IMR-90 (cell line): ENCODE results near the gene COX6A2. TPM values are rescaled to one million over a fixed set of nuclear protein-coding genes. Genes with fewer than 3 reads are reported as not detected.

Experiments
- ATAC-seq: fragments of 200-7000 bp; cut with Tn5 transposase; 2 replicates; pipeline ENCODE4 v1.9.1; 2020; ENCODE audit warnings: low read depth, mild to moderate bottlenecking, moderate library complexity
- BruUV-seq: library from RNA; stranded (reverse); fragments of 400-500 nt; replicated peaks from 2 replicates; lab custom pipeline; 2021; lab: Mats Ljungman, UMichigan
- CTCF ChIA-PET: fragments of 300-600 bp; formaldehyde crosslinking; extraction: SDS; loops from one replicate; lab custom pipeline; 2021; ENCODE audit warnings: antibody characterized with exemption; lab: Yijun Ruan, JAX
- POLR2A ChIA-PET: fragments of 300-600 bp; sonication (Branson Sonifier 250); formaldehyde crosslinking; loops from one replicate; lab custom pipeline; 2022; ENCODE audit warnings: antibody characterized with exemption; ENCODE audit not compliant: unreplicated experiment; lab: Charles Lee
- DNase-seq: peaks from one replicate; pipeline ENCODE4 v3.0.0; 2013
- H2AFZ ChIP-seq: replicated peaks from 2 replicates; pipeline ENCODE3; 2013; ENCODE audit warnings: low read length, mild to moderate bottlenecking; ENCODE audit not compliant: poor library complexity
- H2AK5ac ChIP-seq: 2 replicates; pipeline ENCODE4 v1.6.1; 2013; ENCODE audit warnings: low read depth, low read length, inconsistent platforms
- H2AK9ac ChIP-seq: replicated peaks from 2 replicates; pipeline ENCODE3; 2013; ENCODE audit warnings: mild to moderate bottlenecking, low read depth, low read length, moderate library complexity; ENCODE audit not compliant: poor library complexity
- H2BK120ac ChIP-seq: 2 replicates; pipeline ENCODE4 v1.6.1; 2013; ENCODE audit warnings: low read depth, low read length, inconsistent platforms
- H2BK15ac ChIP-seq: 3 replicates; pipeline ENCODE4 v1.6.1; 2013; ENCODE audit warnings: low read depth, low read length, inconsistent platforms
- H2BK20ac ChIP-seq: 2 replicates; pipeline ENCODE4 v1.6.1; 2013; ENCODE audit warnings: low read depth, mild to moderate bottlenecking, inconsistent platforms, low read length, moderate library complexity
- H2BK5ac ChIP-seq: 2 replicates; pipeline ENCODE4 v1.6.1; 2013; ENCODE audit warnings: mild to moderate bottlenecking, low read depth, low read length, inconsistent platforms; ENCODE audit not compliant: poor library complexity, severe bottlenecking
- H3K14ac ChIP-seq: replicated peaks from 2 replicates; pipeline ENCODE4 v1.6.1; 2013; ENCODE audit warnings: low read depth, low read length, inconsistent platforms
- H3K18ac ChIP-seq: 2 replicates; pipeline ENCODE4 v1.6.1; 2013; ENCODE audit warnings: low read depth, low read length, control low read depth
- H3K23ac ChIP-seq: 2 replicates; pipeline ENCODE4 v1.6.1; 2013; ENCODE audit warnings: low read depth, low read length, inconsistent platforms
- H3K27ac ChIP-seq: 2 replicates; pipeline ENCODE4 v1.5.1; 2013; ENCODE audit warnings: mild to moderate bottlenecking, control low read depth, low read length; ENCODE audit not compliant: insufficient read depth
- H3K27me3 ChIP-seq: 2 replicates; pipeline ENCODE4 v1.6.1; 2013; ENCODE audit warnings: low read length; ENCODE audit not compliant: control insufficient read depth, insufficient read depth
- H3K36me3 ChIP-seq: 2 replicates; pipeline ENCODE4 v1.6.1; 2013; ENCODE audit warnings: low read length, mixed read lengths; ENCODE audit not compliant: control insufficient read depth, insufficient read depth
- H3K4ac ChIP-seq: 2 replicates; pipeline ENCODE4 v1.6.1; 2013; ENCODE audit warnings: low read depth, low read length, inconsistent platforms
- H3K4me1 ChIP-seq: 2 replicates; pipeline ENCODE4 v1.6.1; 2013; ENCODE audit warnings: low read length, mixed read lengths; ENCODE audit not compliant: control insufficient read depth, insufficient read depth
- H3K4me2 ChIP-seq: 2 replicates; pipeline ENCODE4 v1.6.1; 2013; ENCODE audit warnings: low read depth, mild to moderate bottlenecking, control low read depth, low read length, moderate library complexity
- H3K4me3 ChIP-seq: 2 replicates; pipeline ENCODE4 v1.5.1; 2013; ENCODE audit warnings: low read depth, mild to moderate bottlenecking, control low read depth, low read length, moderate library complexity; ENCODE audit not compliant: insufficient read depth
- H3K56ac ChIP-seq: 2 replicates; pipeline ENCODE4 v1.6.1; 2013; ENCODE audit warnings: low read length, inconsistent platforms; ENCODE audit not compliant: insufficient read depth; ENCODE audit errors: extremely low read depth
- H3K79me1 ChIP-seq, 2 experiments: 2 replicates each; pipeline ENCODE4 v1.6.1; 2013; ENCODE audit warnings: low read length in 2 of 2, inconsistent platforms in 1 of 2, low read depth in 1 of 2
- H3K9ac ChIP-seq: 2 replicates; pipeline ENCODE4 v1.6.1; 2013; ENCODE audit warnings: low read depth, low read length, control low read depth
- H3K9me1 ChIP-seq: 2 replicates; pipeline ENCODE4 v1.6.1; 2013; ENCODE audit warnings: low read length, inconsistent platforms; ENCODE audit not compliant: insufficient read depth
- H3K9me3 ChIP-seq: 2 replicates; pipeline ENCODE4 v1.6.1; 2013; ENCODE audit warnings: low read length; ENCODE audit not compliant: control insufficient read depth, insufficient read depth
- H4K20me1 ChIP-seq: 2 replicates; pipeline ENCODE4 v1.6.1; 2013; ENCODE audit warnings: low read length, inconsistent platforms; ENCODE audit not compliant: insufficient read depth
- H4K5ac ChIP-seq: 2 replicates; pipeline ENCODE4 v1.6.1; 2013; ENCODE audit warnings: mild to moderate bottlenecking, low read depth, low read length, control low read depth
- H4K8ac ChIP-seq, 2 experiments: 2 replicates each; pipeline ENCODE4 v1.6.1; 2013; ENCODE audit warnings: low read depth in 2 of 2, low read length in 2 of 2, control low read depth in 1 of 2, inconsistent platforms in 1 of 2
- H4K91ac ChIP-seq: 2 replicates; pipeline ENCODE4 v1.6.1; 2013; ENCODE audit warnings: low read depth, low read length, inconsistent platforms; ENCODE audit not compliant: insufficient read depth
- BHLHE40 ChIP-seq: fragments of 150-350 bp; IDR thresholded peaks from 2 replicates; pipeline ENCODE4 v1.6.1; 2016; ENCODE audit warnings: mild to moderate bottlenecking, low read depth, low read length
- CHD1 ChIP-seq: IDR thresholded peaks from 2 replicates; pipeline ENCODE4 v1.6.1; 2012; ENCODE audit warnings: low read depth, low read length, improper control_type of control experiment
- MAZ ChIP-seq: IDR thresholded peaks from 2 replicates; pipeline ENCODE4 v1.6.1; 2012; ENCODE audit warnings: low read depth, mild to moderate bottlenecking, low read length, improper control_type of control experiment, moderate library complexity, borderline replicate concordance
- MXI1 ChIP-seq: IDR thresholded peaks from 2 replicates; pipeline ENCODE4 v1.6.1; 2012; ENCODE audit warnings: low read depth, mild to moderate bottlenecking, low read length, moderate library complexity, borderline replicate concordance
- NFE2L2 ChIP-seq: fragments of 150-350 bp; IDR thresholded peaks from 2 replicates; pipeline ENCODE4 v1.6.1; 2016; ENCODE audit warnings: low read depth, mild to moderate bottlenecking, low read length
- POLR2A ChIP-seq: IDR thresholded peaks from 2 replicates; pipeline ENCODE4 v1.6.1; 2012; ENCODE audit warnings: mild to moderate bottlenecking, low read depth, low read length
- RAD21 ChIP-seq: IDR thresholded peaks from 2 replicates; pipeline ENCODE4 v1.6.1; 2012; ENCODE audit warnings: low read length, improper control_type of control experiment
- RFX5 ChIP-seq: IDR thresholded peaks from 2 replicates; pipeline ENCODE4 v1.8.0; 2012; ENCODE audit warnings: low read depth, mild to moderate bottlenecking, low read length, moderate library complexity
- USF2 ChIP-seq: fragments of 150-350 bp; IDR thresholded peaks from 2 replicates; pipeline ENCODE4 v1.6.1; 2017; ENCODE audit warnings: mild to moderate bottlenecking, antibody characterized with exemption, low read length, low read depth
- WGBS, 2 experiments: methylation state at CpG; one replicate each; pipeline versions ENCODE4 v1.1.5 to v1.1.7; 2013; ENCODE audit warnings: missing lambda C conversion rate in 2 of 2; ENCODE audit not compliant: insufficient read length in 1 of 2; ENCODE audit errors: extremely low coverage in 2 of 2; 5-methylcytosine and 5-hydroxymethylcytosine counted together
- dilution Hi-C: fragments of 300-500 bp; cut with HindIII; formaldehyde crosslinking; loops from one replicate; pipeline ENCODE4 v1.14.3; 2018; ENCODE audit warnings: low sequenced_read_pairs; ENCODE audit not compliant: unreplicated experiment
- in situ Hi-C: fragments of 300-500 bp; cut with MboI; formaldehyde crosslinking; loops from 3 replicates; pipeline ENCODE4 v1.14.3; 2019; ENCODE audit warnings: low sequenced_read_pairs, inconsistent platforms, mixed read lengths
- intact Hi-C: fragments of 100-400 bp; cut with micrococcal nuclease; formaldehyde crosslinking; loops from 2 replicates; pipeline ENCODE4 v1.10.0; 2022
- polyA plus RNA-seq, 3 experiments: library from polyadenylated mRNA; depleted of rRNA; stranded (reverse); fragments of >200 nt; gene quantifications; 2 replicates each; pipeline ENCODE4 v1.2.3, GENCODE V29; 2012; ENCODE audit warnings: low replicate concordance in 1 of 3
- total RNA-seq: library from RNA; depleted of rRNA; stranded (reverse); fragments of >200 nt; gene quantifications from 2 replicates; pipeline ENCODE4 v1.2.3, GENCODE V29; 2012

Gene COX6A2
- total and polyA plus RNA-seq, 2 of the 4 experiments (the other 2 are of a cell fraction) = not detected

DNA sequence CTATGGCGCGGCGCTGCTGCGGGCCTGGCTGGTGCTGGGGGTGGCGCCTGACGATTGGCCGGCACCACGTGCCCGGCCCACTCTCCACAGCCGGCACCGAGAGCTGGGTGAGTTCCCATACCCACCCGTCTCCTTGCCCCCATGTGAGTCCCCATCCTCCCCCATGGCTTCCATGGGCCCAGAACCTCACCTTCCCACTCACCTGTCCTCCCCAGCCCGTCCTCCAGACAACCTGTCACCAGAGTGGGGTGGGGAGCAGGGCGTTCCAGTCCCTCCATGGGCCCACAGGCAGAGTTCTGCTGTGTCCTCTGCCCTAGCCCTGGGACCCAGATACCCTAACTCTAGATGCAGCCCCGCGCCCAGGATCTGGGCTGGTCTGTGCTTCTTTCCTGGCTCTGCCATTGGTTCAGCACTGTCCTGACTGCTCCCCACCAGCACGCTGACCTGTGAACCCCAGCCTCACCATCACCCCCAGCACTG lies 36.7 kb upstream of the COX6A2 start:
- peak overlapping the region; percentile 65 for H2AK9ac ChIP-seq
- H3K4me2 ChIP-seq = no peak overlapping the region
- POLR2A ChIA-PET = no interaction called here
- H3K9me3 ChIP-seq = no peaks in the 10 kb centered on the region
- H2AK5ac ChIP-seq = no peak overlapping the region
- TF ChIP-seq USF2 (no peak), RAD21 (no peak), MXI1 (no peak), BHLHE40 (no peak), NFE2L2 (no peak), CHD1 (no peak), RFX5 (no peak), POLR2A (no peak), MAZ (no peak)
- H4K91ac ChIP-seq = no peak overlapping the region
- H3K14ac ChIP-seq = no peak overlapping the region
- no peak for ATAC-seq
- H3K4me1 ChIP-seq = no peaks in the 10 kb centered on the region
- H2BK20ac ChIP-seq = no peak overlapping the region
- H3K9ac ChIP-seq = no peak overlapping the region
- no peaks in the 10 kb centered on the region for H4K20me1 ChIP-seq
- H2BK15ac ChIP-seq = no peak overlapping the region
- WGBS, 2 experiments = 98% methylated on average over 9 of the region's 17 CpGs; no CpG with 5 or more reads in 1 of the 2 experiments
- H3K56ac ChIP-seq = no peak overlapping the region
- no peak overlapping the region for H2BK5ac ChIP-seq
- H3K4ac ChIP-seq = no peak overlapping the region
- H3K27me3 ChIP-seq = no peaks in the 10 kb centered on the region
- no peak overlapping the region for H4K5ac ChIP-seq
- H3K23ac ChIP-seq = no peak overlapping the region
- DNase-seq = no peak
- CTCF ChIA-PET = no interaction called here
- no peak overlapping the region for H2AFZ ChIP-seq
- 0 out of 2 replicates have a peak, but pooled peaks cover 5% of the 10 kb centered on the region for H3K9me1 ChIP-seq
- H3K27ac ChIP-seq = no peak overlapping the region
- no TSS peak for BruUV-seq
- no peak overlapping the region for H4K8ac ChIP-seq
- H3K4me3 ChIP-seq = no peak overlapping the region
- no peak overlapping the region for H3K18ac ChIP-seq
- dilution Hi-C loops = no loop called here
- no peak overlapping the region for H2BK120ac ChIP-seq
- peaks cover 6 to 12% of the 10 kb centered on the region in 2 experiments; a peak in 3 of 4 replicates for H3K79me1 ChIP-seq
- in situ Hi-C loops = loop anchor here (10.0 to 25.0 kb wide), 2 partner anchors 390 to 397 kb away; partner anchors contain the start of genes ZNF267, ZNF646 and ZNF668
- intact Hi-C loops = no loop called here
- peaks cover 30% of the 10 kb centered on the region for H3K36me3 ChIP-seq
